MCF 10A (cell line): Measurements from ENCODE around the gene RPS19BP1. TPM values are rescaled to one million over a fixed set of nuclear protein-coding genes. Genes with fewer than 3 reads are reported as not detected.

Source experiments
- BruUV-seq: library from RNA; stranded (reverse); fragments of 400-500 nt; replicated peaks from 2 replicates; lab custom pipeline; 2021; lab: Mats Ljungman, UMichigan
- CTCF ChIA-PET: fragments of 300-600 bp; sonication (Branson Sonifier 250); formaldehyde crosslinking; extraction: SDS; loops from one replicate; lab custom pipeline; 2021; ENCODE audit warnings: antibody characterized with exemption, inconsistent platforms; lab: Yijun Ruan, JAX
- POLR2A ChIA-PET: fragments of 300-600, 350-650 bp; sonication (Branson Sonifier 250); formaldehyde crosslinking; extraction: SDS; loops from one replicate; lab custom pipeline; 2020; ENCODE audit warnings: antibody characterized with exemption, inconsistent platforms; lab: Yijun Ruan, JAX
- DNase-seq: peaks from one replicate; pipeline ENCODE4 v3.0.0-alpha.2; 2018; ENCODE audit not compliant: unreplicated experiment
- H3K27ac Mint-ChIP-seq: one replicate; pipeline ENCODE4 v1.8.0; 2022; ENCODE audit warnings: mild to moderate bottlenecking, low read depth, mixed read lengths; ENCODE audit not compliant: unreplicated experiment
- H3K27me3 Mint-ChIP-seq: one replicate; pipeline ENCODE4 v1.8.0; 2022; ENCODE audit warnings: mixed read lengths; ENCODE audit not compliant: insufficient read depth, unreplicated experiment
- H3K36me3 Mint-ChIP-seq: one replicate; pipeline ENCODE4 v1.8.0; 2022; ENCODE audit warnings: mild to moderate bottlenecking, moderate library complexity, mixed read lengths; ENCODE audit not compliant: insufficient read depth, unreplicated experiment
- H3K4me1 Mint-ChIP-seq: one replicate; pipeline ENCODE4 v1.8.0; 2022; ENCODE audit warnings: mixed read lengths; ENCODE audit not compliant: insufficient read depth, unreplicated experiment
- H3K4me3 Mint-ChIP-seq: one replicate; pipeline ENCODE4 v1.8.0; 2022; ENCODE audit warnings: mild to moderate bottlenecking, moderate library complexity, mixed read lengths; ENCODE audit not compliant: unreplicated experiment
- H3K9me3 Mint-ChIP-seq: one replicate; pipeline ENCODE4 v1.8.0; 2022; ENCODE audit warnings: mixed read lengths; ENCODE audit not compliant: unreplicated experiment
- CTCF ChIP-seq: fragments of 200-600 bp; IDR thresholded peaks from one replicate; pipeline ENCODE4 v1.8.0; 2022; ENCODE audit warnings: antibody characterized with exemption, mild to moderate bottlenecking; ENCODE audit not compliant: unreplicated experiment
- intact Hi-C: fragments of 100-400 bp; cut with micrococcal nuclease; formaldehyde crosslinking; loops from 2 replicates; pipeline ENCODE4 v1.14.1; 2022
- total RNA-seq: library from RNA; stranded (reverse); gene quantifications from 2 replicates; pipeline ENCODE4 v1.2.3, GENCODE V29; 2022

Gene RPS19BP1
- total RNA-seq, 1 experiment from 2014 or later: 104 TPM

DNA sequence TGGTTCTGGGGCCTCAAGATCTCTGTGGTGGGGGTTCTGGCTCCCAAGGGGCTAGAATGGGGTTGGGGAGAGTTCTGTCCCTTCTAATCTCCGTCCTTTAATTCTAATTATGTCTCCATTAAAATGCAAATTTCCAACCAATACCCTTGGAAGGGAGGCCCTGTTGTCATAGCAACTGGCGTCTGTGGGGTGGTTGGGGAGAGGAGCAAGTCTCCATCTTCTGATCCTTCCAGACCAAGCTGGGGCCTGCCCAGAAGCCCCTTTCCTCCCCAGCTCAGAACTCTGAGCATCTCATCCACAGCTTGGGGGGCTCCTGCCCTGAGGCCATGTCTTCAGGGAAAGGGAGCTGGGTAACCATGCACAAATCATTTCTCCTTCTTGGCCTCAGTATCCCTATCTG is 5.4 kb upstream of the RPS19BP1 start:
- intact Hi-C loops: no loop called here
- no TSS peak for BruUV-seq
- H3K27me3 Mint-ChIP-seq: no peaks in the 10 kb centered on the region
- H3K36me3 Mint-ChIP-seq: no peaks in the 10 kb centered on the region
- no peaks in the 10 kb centered on the region for H3K4me1 Mint-ChIP-seq
- DNase-seq: no peak
- CTCF ChIA-PET: interaction anchor here (26.5 kb wide), 1 partner anchor 493 kb away, joined by 471 read pairs; no protein-coding TSS in a partner anchor
- H3K9me3 Mint-ChIP-seq: no peaks in the 10 kb centered on the region
- no peak overlapping the region for H3K27ac Mint-ChIP-seq
- no peak overlapping the region for H3K4me3 Mint-ChIP-seq
- POLR2A ChIA-PET: interaction anchor here (0.6 to 1.8 kb wide), 3 partner anchors 18 to 574 kb away, joined by 4 to 5 read pairs (median 4); partner anchors contain the start of gene ATF4
- no peak for TF ChIP-seq CTCF

GRCh38 chr22:39536711-39537110 is 4.2 kb upstream of the RPS19BP1 start:
- H3K4me3 Mint-ChIP-seq: no peak overlapping the region
- intact Hi-C loops: no loop called here

GRCh38 chr22:39535831-39536449 is 3.4 kb upstream of the RPS19BP1 start:
- CTCF ChIA-PET: interaction anchor here (0.6 to 26.5 kb wide), 9 partner anchors 9 to 810 kb away, joined by 3 to 471 read pairs (median 4); partner anchors contain the start of gene ADSL
- Mint-ChIP-seq H3K9me3 (no peaks in the 10 kb centered on the region), H3K27ac (no peak overlapping the region), H3K27me3 (no peaks in the 10 kb centered on the region), H3K4me3 (no peak overlapping the region), H3K36me3 (peaks cover 13% of the 10 kb centered on the region), H3K4me1 (peaks cover 12% of the 10 kb centered on the region)
- POLR2A ChIA-PET: interaction anchor here (0.7 to 2.7 kb wide), 3 partner anchors 11 to 507 kb away, joined by 3 to 28 read pairs (median 3); no protein-coding TSS in a partner anchor
- no TSS peak for BruUV-seq
- DNase-seq: no peak
- intact Hi-C loops: loop anchor here (2.0 kb wide), 2 partner anchors 489 to 811 kb away; partner anchors contain the start of gene ADSL
- no peak for TF ChIP-seq CTCF

More at GRCh38 chr22:39536711-39537110, 4.2 kb upstream of the RPS19BP1 start:
- Mint-ChIP-seq H3K9me3 (no peaks in the 10 kb centered on the region), H3K4me1 (peaks cover 4% of the 10 kb centered on the region), H3K36me3 (peaks cover 6% of the 10 kb centered on the region), H3K27ac (no peak overlapping the region), H3K27me3 (no peaks in the 10 kb centered on the region)
- TF ChIP-seq CTCF: no peak
- no peak for DNase-seq
- CTCF ChIA-PET: interaction anchor here (0.7 to 26.5 kb wide), 4 partner anchors 9 to 494 kb away, joined by 3 to 471 read pairs (median 8); no protein-coding TSS in a partner anchor
- POLR2A ChIA-PET: interaction anchor here (1.2 kb wide), 1 partner anchor 10 kb away, joined by 3 read pairs; no protein-coding TSS in a partner anchor
- no TSS peak for BruUV-seq

GRCh38 chr22:39535357-39535725 is 2.8 kb upstream of the RPS19BP1 start:
- DNase-seq: no peak
- ChIA-PET POLR2A (interaction anchor here (0.9 to 2.7 kb wide), 8 partner anchors 15 to 811 kb away, joined by 3 to 28 read pairs (median 5); partner anchors contain the start of genes ADSL, ATF4 and MIEF1), CTCF (interaction anchor here (0.6 to 26.5 kb wide), 22 partner anchors 8 to 866 kb away, joined by 3 to 471 read pairs (median 4); partner anchors contain the start of gene ADSL)
- peaks cover 19% of the 10 kb centered on the region for H3K36me3 Mint-ChIP-seq
- no peak for TF ChIP-seq CTCF
- no peaks in the 10 kb centered on the region for H3K27me3 Mint-ChIP-seq
- no peaks in the 10 kb centered on the region for H3K9me3 Mint-ChIP-seq
- intact Hi-C loops: loop anchor here (2.0 kb wide), 2 partner anchors 489 to 811 kb away; partner anchors contain the start of gene ADSL
- no peak overlapping the region for H3K4me3 Mint-ChIP-seq
- BruUV-seq: no TSS peak
- no peak overlapping the region for H3K27ac Mint-ChIP-seq
- peaks cover 18% of the 10 kb centered on the region for H3K4me1 Mint-ChIP-seq
